ENCODE data around the gene CCDC40. TPM values are rescaled to one million over a fixed set of nuclear protein-coding genes. Genes with fewer than 3 reads are reported as not detected.

The CCDC40 gene
- total and polyA plus RNA-seq, 7 donors: 1.4 to 25.8 (median 5.3) TPM; not detected in 2

DNA sequence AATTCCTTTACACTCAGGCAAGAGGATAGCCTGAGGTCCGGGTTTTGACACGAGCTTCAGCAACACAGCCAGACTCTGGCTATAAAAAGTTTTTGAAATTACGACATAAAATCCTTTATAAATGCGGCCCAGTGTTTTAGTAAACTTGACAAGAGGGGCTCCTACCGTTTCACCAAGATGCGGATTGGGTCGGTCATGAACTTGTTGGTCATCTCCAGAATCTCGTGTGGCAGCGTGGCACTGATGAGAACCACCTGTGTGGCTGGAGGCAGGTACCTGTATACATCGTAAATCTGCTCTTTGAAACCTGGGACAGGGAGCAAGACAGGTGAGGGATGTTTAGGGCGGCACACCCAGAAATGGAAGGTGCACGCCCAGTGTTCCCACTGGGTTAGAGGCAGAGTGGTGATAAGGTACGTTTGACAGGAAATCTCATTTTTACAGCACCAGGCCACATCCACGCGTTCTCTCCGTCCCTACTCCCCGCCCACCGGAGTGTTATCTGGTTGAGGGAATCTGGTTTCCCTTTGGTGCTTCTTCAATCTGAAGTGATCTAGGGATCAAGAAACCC lies 102.5 kb downstream of the CCDC40 start:
- Histone ChIP-seq H3K4me3 (no peak overlapping the region), H3K36me3 (peaks cover 28 to 100% (median 87%) of the 10 kb centered on the region in 4 donors), H3K27ac (no peak overlapping the region), H3K9me3 (no peaks in the 10 kb centered on the region), H3K4me1 (peaks cover 0 to 3% (median 0%) of the 10 kb centered on the region in 4 donors), H3K27me3 (no peaks in the 10 kb centered on the region)
- 30 to 77% methylated on average over 18 of the region's 18 CpGs for WGBS, 2 donors
- intact Hi-C loops (cut with DNase I): no loop called here
- no peak for TF ChIP-seq POLR2A (IDR thresholded peaks at IDR 0.05)
- TF ChIP-seq, protein P1, sequence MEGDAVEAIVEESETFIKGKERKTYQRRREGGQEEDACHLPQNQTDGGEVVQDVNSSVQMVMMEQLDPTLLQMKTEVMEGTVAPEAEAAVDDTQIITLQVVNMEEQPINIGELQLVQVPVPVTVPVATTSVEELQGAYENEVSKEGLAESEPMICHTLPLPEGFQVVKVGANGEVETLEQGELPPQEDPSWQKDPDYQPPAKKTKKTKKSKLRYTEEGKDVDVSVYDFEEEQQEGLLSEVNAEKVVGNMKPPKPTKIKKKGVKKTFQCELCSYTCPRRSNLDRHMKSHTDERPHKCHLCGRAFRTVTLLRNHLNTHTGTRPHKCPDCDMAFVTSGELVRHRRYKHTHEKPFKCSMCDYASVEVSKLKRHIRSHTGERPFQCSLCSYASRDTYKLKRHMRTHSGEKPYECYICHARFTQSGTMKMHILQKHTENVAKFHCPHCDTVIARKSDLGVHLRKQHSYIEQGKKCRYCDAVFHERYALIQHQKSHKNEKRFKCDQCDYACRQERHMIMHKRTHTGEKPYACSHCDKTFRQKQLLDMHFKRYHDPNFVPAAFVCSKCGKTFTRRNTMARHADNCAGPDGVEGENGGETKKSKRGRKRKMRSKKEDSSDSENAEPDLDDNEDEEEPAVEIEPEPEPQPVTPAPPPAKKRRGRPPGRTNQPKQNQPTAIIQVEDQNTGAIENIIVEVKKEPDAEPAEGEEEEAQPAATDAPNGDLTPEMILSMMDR (IDR thresholded peaks at IDR 0.05): no peak
- TF ChIP-seq POLR2AphosphoS5 (IDR thresholded peaks at IDR 0.05): no peak
- no peak for TF ChIP-seq EP300 (IDR thresholded peaks at IDR 0.05)
- DNase-seq: peak; percentile 27

- H3K27ac ChIP-seq: no peak overlapping the region
- intact Hi-C loops (cut with DNase I): no loop called here
- WGBS, 2 donors: 93% methylated on average over 7 of the region's 7 CpGs
- peaks cover 0 to 25% (median 16%) of the 10 kb centered on the region in 4 donors for H3K4me1 ChIP-seq
- peak; percentile 56 for DNase-seq
- H3K27me3 ChIP-seq: no peaks in the 10 kb centered on the region
- TF ChIP-seq EP300 (IDR thresholded peaks at IDR 0.05) (no peak), POLR2AphosphoS5 (IDR thresholded peaks at IDR 0.05) (no peak), POLR2A (IDR thresholded peaks at IDR 0.05) (no peak)
- TF ChIP-seq, protein P1 (IDR thresholded peaks at IDR 0.05): no peak
- no peak overlapping the region for H3K4me3 ChIP-seq
- peaks cover 22 to 76% (median 73%) of the 10 kb centered on the region in 4 donors for H3K36me3 ChIP-seq
- H3K9me3 ChIP-seq: no peaks in the 10 kb centered on the region
These were observed 105.2 kb downstream of the CCDC40 start for GRCh38 chr17:80141463-80142165.

DNA sequence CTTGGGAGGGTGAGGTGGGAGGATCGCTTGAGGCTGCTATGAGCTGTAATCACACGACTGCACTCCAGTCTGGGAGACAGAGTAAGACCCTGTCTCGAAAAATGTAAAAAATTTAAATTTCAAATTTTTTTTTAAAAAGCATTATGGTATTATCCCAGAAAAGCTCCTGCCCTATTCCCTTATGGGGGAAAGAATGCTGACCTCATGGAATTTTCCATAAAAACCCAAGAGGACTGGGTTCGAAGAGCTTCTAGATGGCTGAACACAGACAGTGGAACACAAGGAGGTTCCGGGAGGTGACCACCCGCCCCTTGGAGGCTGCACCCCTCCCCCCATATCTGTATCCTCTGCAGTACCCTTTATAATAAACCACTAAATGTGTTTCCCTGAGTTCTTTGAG lies 106.5 kb downstream of the CCDC40 start:
- Histone ChIP-seq H3K27ac (no peak overlapping the region), H3K4me1 (peaks cover 0 to 29% (median 17%) of the 10 kb centered on the region in 4 donors), H3K36me3 (peaks cover 19 to 63% (median 60%) of the 10 kb centered on the region in 4 donors), H3K9me3 (no peaks in the 10 kb centered on the region), H3K27me3 (no peaks in the 10 kb centered on the region), H3K4me3 (no peak overlapping the region)
- DNase-seq: peak; percentile 5
- 93 to 96% methylated on average over 6 of the region's 6 CpGs for WGBS, 2 donors
- no peak for TF ChIP-seq EP300 (IDR thresholded peaks at IDR 0.05)
- no peak for TF ChIP-seq POLR2AphosphoS5 (IDR thresholded peaks at IDR 0.05)
- TF ChIP-seq, protein P1 (IDR thresholded peaks at IDR 0.05): no peak
- no peak for TF ChIP-seq POLR2A (IDR thresholded peaks at IDR 0.05)
- intact Hi-C loops (cut with DNase I): no loop called here

DNA sequence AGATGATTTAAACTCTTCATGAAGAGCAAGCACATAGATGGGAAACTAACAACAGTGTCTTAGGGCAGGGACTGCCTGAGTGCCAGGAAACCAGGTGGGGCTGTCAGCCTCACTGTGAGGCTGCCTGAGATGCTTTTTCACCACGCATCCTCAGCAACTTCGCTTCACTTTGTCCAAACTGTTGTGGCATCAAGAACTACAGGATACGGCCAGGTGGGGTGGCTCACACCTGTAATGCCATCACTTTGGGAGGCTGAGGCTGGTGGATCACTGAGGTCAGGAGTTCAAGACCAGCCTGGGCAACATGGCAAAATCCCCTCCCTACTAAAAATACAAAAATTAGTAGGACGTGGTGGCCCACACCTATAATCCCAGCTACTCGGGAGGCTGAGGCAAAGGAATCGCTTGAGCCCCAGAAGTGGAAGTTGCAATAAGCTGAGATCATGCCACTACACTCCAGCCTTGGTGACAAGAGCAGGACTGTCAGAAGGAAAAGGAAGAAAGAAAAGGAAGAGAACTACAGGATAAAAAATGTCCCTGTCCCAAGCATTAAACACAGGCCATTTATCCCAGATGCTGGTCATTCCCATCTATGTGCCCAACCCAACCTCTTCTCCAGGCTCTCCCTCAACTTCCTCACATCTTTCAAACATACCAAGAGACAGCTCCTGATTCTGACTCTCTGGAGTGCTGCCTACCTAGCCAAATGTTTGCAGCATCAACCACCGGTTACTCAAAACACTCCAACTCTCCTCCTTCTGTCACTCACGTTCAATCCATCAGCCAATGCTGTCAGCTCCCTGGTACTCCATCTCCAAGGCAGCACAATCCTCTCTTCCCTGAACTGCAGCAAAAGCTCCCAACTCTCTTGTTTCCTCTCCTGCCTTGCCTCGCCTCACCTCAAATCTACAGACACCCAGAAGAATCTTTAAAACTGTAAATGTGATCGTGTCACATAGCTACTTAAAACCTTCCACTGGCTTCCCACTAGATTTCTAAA lies 108.9 kb downstream of the CCDC40 start:
- intact Hi-C loops (cut with DNase I): loop anchor here (2.0 to 5.0 kb wide), 4 partner anchors 45 to 138 kb away; partner anchors contain the start of genes GAA, RNF213, SGSH and SLC26A11

More for the DNA sequence above, 108.9 kb downstream of the CCDC40 start:
- H3K27ac ChIP-seq: peak overlapping the region; percentile 93 to 98 (median 96)
- TF ChIP-seq, protein P1 (IDR thresholded peaks at IDR 0.05): no peak
- no peak for TF ChIP-seq POLR2AphosphoS5 (IDR thresholded peaks at IDR 0.05)
- no peak for TF ChIP-seq POLR2A (IDR thresholded peaks at IDR 0.05)
- TF ChIP-seq EP300 (IDR thresholded peaks at IDR 0.05): no peak
- 47 to 48% methylated on average over 10 of the region's 10 CpGs for WGBS, 2 donors
- no peaks in the 10 kb centered on the region for H3K27me3 ChIP-seq
- H3K4me1 ChIP-seq: peaks cover 0 to 33% (median 26%) of the 10 kb centered on the region in 4 donors
- peak; percentile 49 for DNase-seq
- H3K4me3 ChIP-seq: peak overlapping the region; percentile 79 to 98 (median 94)
- no peaks in the 10 kb centered on the region for H3K9me3 ChIP-seq
- H3K36me3 ChIP-seq: peaks cover 0 to 38% (median 35%) of the 10 kb centered on the region in 4 donors
